HepG2 (cell line): Measurements from ENCODE around the gene STIP1. TPM values are rescaled to one million over a fixed set of nuclear protein-coding genes. Genes with fewer than 3 reads are reported as not detected.
A peak's percentile ranks its signal among the peaks of the same experiment; 100 is the strongest.

Experiments used
- BRD4 ChIP-seq: sonication (generic); formaldehyde crosslinking; IDR thresholded peaks from 2 replicates; pipeline ENCODE4 v1.4.0; 2020; ENCODE audit warnings: missing genetic modification reagents
- CREBL2 ChIP-seq: sonication (generic); formaldehyde crosslinking; IDR thresholded peaks from 2 replicates; pipeline ENCODE4 v1.8.1; 2023; ENCODE audit warnings: missing genetic modification reagents, mild to moderate bottlenecking, borderline replicate concordance
- DBP ChIP-seq: sonication (generic); formaldehyde crosslinking; IDR thresholded peaks from 2 replicates; pipeline ENCODE4 v1.4.0; 2020; ENCODE audit warnings: missing genetic modification reagents; ENCODE audit errors: not compliant biosample characterization
- ETV6 ChIP-seq: sonication (generic); formaldehyde crosslinking; conservative IDR thresholded peaks from 2 replicates; pipeline ENCODE4 v1.4.0; 2020; ENCODE audit warnings: missing genetic modification reagents
- FOXC1 ChIP-seq: sonication (generic); formaldehyde crosslinking; IDR thresholded peaks from 2 replicates; pipeline ENCODE4 v1.8.0; 2022; ENCODE audit warnings: mild to moderate bottlenecking, missing genetic modification reagents, borderline replicate concordance
- FOXM1 ChIP-seq: sonication (generic); formaldehyde crosslinking; IDR thresholded peaks from 2 replicates; pipeline ENCODE4 v1.5.0; 2020; ENCODE audit warnings: missing genetic modification reagents
- HNRNPL ChIP-seq: fragments of 200-400 bp; formaldehyde crosslinking; IDR thresholded peaks from 2 replicates; pipeline ENCODE4 v1.6.1; 2017; ENCODE audit warnings: mild to moderate bottlenecking, low read depth, low read length
- HOXA5 ChIP-seq: sonication (generic); formaldehyde crosslinking; IDR thresholded peaks from 2 replicates; pipeline ENCODE4 v1.4.0; 2020; ENCODE audit warnings: missing genetic modification reagents
- KLF9 ChIP-seq: IDR thresholded peaks from 2 replicates; pipeline ENCODE4 v1.6.1; 2016; ENCODE audit warnings: low read depth
- MAFK ChIP-seq, 2 experiments: IDR thresholded peaks in 1 of 2; conservative IDR thresholded peaks in 1 of 2; 2 replicates each; pipeline ENCODE4 v1.6.1; 2011; ENCODE audit warnings: improper control_type of control experiment in 2 of 2, low read length in 2 of 2
- PCBP2 ChIP-seq: fragments of 200-400 bp; formaldehyde crosslinking; optimal IDR thresholded peaks from 2 replicates; pipeline ENCODE3; 2018; ENCODE audit warnings: low read length, low read depth; ENCODE audit not compliant: poor library complexity, severe bottlenecking
- SALL1 ChIP-seq: sonication (generic); formaldehyde crosslinking; IDR thresholded peaks from 2 replicates; pipeline ENCODE4 v1.8.0; 2022; ENCODE audit warnings: mild to moderate bottlenecking, missing genetic modification reagents
- ZBTB7B ChIP-seq: sonication (generic); formaldehyde crosslinking; IDR thresholded peaks from 2 replicates; pipeline ENCODE4 v1.4.0; 2020; ENCODE audit warnings: missing genetic modification reagents
- ZFP82 ChIP-seq: sonication (generic); formaldehyde crosslinking; IDR thresholded peaks from 2 replicates; pipeline ENCODE4 v1.5.1; 2020; ENCODE audit warnings: mild to moderate bottlenecking, missing genetic modification reagents, borderline replicate concordance
- ZNF17 ChIP-seq: sonication (generic); formaldehyde crosslinking; IDR thresholded peaks from 2 replicates; pipeline ENCODE4 v1.5.0; 2020; ENCODE audit warnings: mild to moderate bottlenecking, missing genetic modification reagents
- ZNF20 ChIP-seq: sonication (generic); formaldehyde crosslinking; IDR thresholded peaks from 2 replicates; pipeline ENCODE4 v1.4.0; 2020; ENCODE audit warnings: mild to moderate bottlenecking, moderate library complexity, missing genetic modification reagents
- ZNF34 ChIP-seq: sonication (generic); formaldehyde crosslinking; IDR thresholded peaks from 2 replicates; pipeline ENCODE4 v1.4.0; 2020; ENCODE audit warnings: mild to moderate bottlenecking, missing genetic modification reagents, borderline replicate concordance
- ZNF446 ChIP-seq: sonication (generic); formaldehyde crosslinking; IDR thresholded peaks from 2 replicates; pipeline ENCODE4 v1.5.0; 2020; ENCODE audit warnings: mild to moderate bottlenecking, missing genetic modification reagents
- ZNF510 ChIP-seq: sonication (generic); formaldehyde crosslinking; IDR thresholded peaks from 2 replicates; pipeline ENCODE4 v1.4.0; 2020; ENCODE audit warnings: low read depth, mild to moderate bottlenecking, missing genetic modification reagents
- ZNF530 ChIP-seq: sonication (generic); formaldehyde crosslinking; IDR thresholded peaks from 2 replicates; pipeline ENCODE4 v1.5.0; 2020; ENCODE audit warnings: low read depth, mild to moderate bottlenecking, missing genetic modification reagents
- ZNF574 ChIP-seq: sonication (generic); formaldehyde crosslinking; IDR thresholded peaks from 2 replicates; pipeline ENCODE4 v1.4.0; 2020; ENCODE audit warnings: missing genetic modification reagents
- ZNF576 ChIP-seq: sonication (generic); formaldehyde crosslinking; IDR thresholded peaks from 2 replicates; pipeline ENCODE4 v1.4.0; 2020; ENCODE audit warnings: mild to moderate bottlenecking, missing genetic modification reagents
- ZNF670 ChIP-seq: sonication (generic); formaldehyde crosslinking; IDR thresholded peaks from 2 replicates; pipeline ENCODE4 v1.8.0; 2022; ENCODE audit warnings: mild to moderate bottlenecking, missing genetic modification reagents, borderline replicate concordance
- ZNF766 ChIP-seq: sonication (generic); formaldehyde crosslinking; IDR thresholded peaks from 2 replicates; pipeline ENCODE4 v1.5.0; 2020; ENCODE audit warnings: missing genetic modification reagents, borderline replicate concordance
- ZNF772 ChIP-seq: sonication (generic); formaldehyde crosslinking; IDR thresholded peaks from 2 replicates; pipeline ENCODE4 v1.5.0; 2020; ENCODE audit warnings: mild to moderate bottlenecking, missing genetic modification reagents
- ZNF792 ChIP-seq: IDR thresholded peaks from 2 replicates; pipeline ENCODE4 v1.6.1; 2016
- polyA plus RNA-seq, 8 experiments: library from polyadenylated mRNA; depleted of rRNA in 3 of 8; stranded (reverse) in 7 of 8; unstranded in 1 of 8; fragments of >200 nt; fragmentation: Illumina TruSeq in 4 of 8; extraction: Trizol in 4 of 8; gene quantifications; 2 replicates each; pipeline versions ENCODE4 v1.2.1 to v1.2.3, GENCODE V29; 2011 to 2016; ENCODE audit warnings: low read depth in 4 of 8, missing spikeins in 1 of 8, mixed read lengths in 1 of 8; ENCODE audit not compliant: insufficient read depth in 1 of 8
- total RNA-seq, 5 experiments: library from RNA; depleted of rRNA; stranded (reverse); fragments of >200 nt; fragmentation: Illumina TruSeq; extraction: Trizol; gene quantifications; 2 replicates each; pipeline ENCODE4 v1.2.3, GENCODE V29; 2016; ENCODE audit warnings: low read depth in 1 of 5

The STIP1 gene
- total and polyA plus RNA-seq, 2 of the 13 experiments (the other 11 are each of a cell fraction or from before 2014, with no cell fraction given) = 81.1 to 217 TPM

GRCh38 chr11:64246871-64247728, 61.1 kb downstream of the STIP1 start, which contains the start of gene PPP1R14B (continued):
- TF ChIP-seq CREBL2 (CRISPR knock-in tag) (no peak), KLF9 (CRISPR knock-in tag) (0 out of 2 replicates have a peak, but pooled peaks have one; percentile 81), HNRNPL (0 out of 2 replicates have a peak, but pooled peaks have one; percentile 35), SALL1 (peak; percentile 62), ZFP82 (CRISPR knock-in tag) (no peak), BRD4 (no peak), ZNF20 (CRISPR knock-in tag) (no peak), ZNF510 (CRISPR knock-in tag) (no peak), ZBTB7B (CRISPR knock-in tag) (no peak), ZNF530 (CRISPR knock-in tag) (no peak), MAFK (conservative IDR thresholded peaks at IDR 0.05 in 1 of 2, IDR thresholded peaks at IDR 0.05 in 1 of 2; ENCODE audit: low read length in 2 of 2) (no peak), PCBP2 (no peak), ZNF446 (0 out of 2 replicates have a peak, but pooled peaks have one; percentile 26), HOXA5 (CRISPR knock-in tag) (no peak; the same call in 1 of the 2 replicates), FOXC1 (CRISPR knock-in tag) (no peak), FOXM1 (no peak), ZNF670 (CRISPR knock-in tag) (no peak), DBP (CRISPR knock-in tag) (no peak), ZNF766 (CRISPR knock-in tag) (no peak), ZNF574 (CRISPR knock-in tag) (peak; percentile 92), ZNF792 (CRISPR knock-in tag) (no peak; the same call in 1 of the 2 replicates), ETV6 (0 out of 2 replicates have a peak, but pooled peaks have one; percentile 19), ZNF772 (CRISPR knock-in tag) (no peak), ZNF17 (CRISPR knock-in tag) (no peak), ZNF576 (CRISPR knock-in tag) (no peak), ZNF34 (CRISPR knock-in tag) (peak; percentile 43; the same call in 1 of the 2 replicates)
